Fibroblast of lung (primary cell): Measurements from ENCODE around the gene BRINP3. TPM values are rescaled to one million over a fixed set of nuclear protein-coding genes. Genes with fewer than 3 reads are reported as not detected.

Experiments used
- DNase-seq, 2 donors: peaks; one replicate each; pipeline versions ENCODE4 v3.0.0 to v3.0.0-alpha.2; 2010; ENCODE audit warnings: low read depth in 2 of 2
- H2AFZ ChIP-seq: 2 replicates; pipeline ENCODE4 v1.5.1; 2012; ENCODE audit warnings: low read length, control low read depth, inconsistent platforms
- H3K27ac ChIP-seq: 2 replicates; pipeline ENCODE4 v1.5.1; 2011; ENCODE audit warnings: low read length, control low read depth; ENCODE audit not compliant: insufficient read depth
- H3K27me3 ChIP-seq: 2 replicates; pipeline ENCODE4 v1.5.1; 2011; ENCODE audit warnings: mild to moderate bottlenecking, low read length; ENCODE audit not compliant: control insufficient read depth, insufficient read depth
- H3K36me3 ChIP-seq: 2 replicates; pipeline ENCODE4 v1.5.1; 2011; ENCODE audit warnings: low read length; ENCODE audit not compliant: control insufficient read depth, insufficient read depth
- H3K4me1 ChIP-seq: 2 replicates; pipeline ENCODE4 v1.5.1; 2011; ENCODE audit warnings: low read length; ENCODE audit not compliant: control insufficient read depth, insufficient read depth; ENCODE audit errors: extremely low read depth
- H3K4me2 ChIP-seq: 2 replicates; pipeline ENCODE4 v1.5.1; 2011; ENCODE audit warnings: low read length, control low read depth; ENCODE audit not compliant: insufficient read depth; ENCODE audit errors: extremely low read depth
- H3K4me3 ChIP-seq, 4 experiments: fragments of 200-600 bp in 1 of 4; sonication (generic) in 1 of 4; replicated peaks in 1 of 4; 2 replicates each; pipeline ENCODE4 v1.5.1; 2011 to 2016; ENCODE audit warnings: low read length in 4 of 4, low read depth in 3 of 4, mild to moderate bottlenecking in 3 of 4, control low read depth in 2 of 4, inconsistent platforms in 1 of 4, mixed read lengths in 1 of 4; ENCODE audit not compliant: insufficient read depth in 1 of 4; ENCODE audit errors: control extremely low read depth in 1 of 4
- H3K79me2 ChIP-seq: 2 replicates; pipeline ENCODE4 v1.5.1; 2012; ENCODE audit warnings: mild to moderate bottlenecking, low read length, inconsistent platforms; ENCODE audit not compliant: control insufficient read depth, insufficient read depth
- H3K9ac ChIP-seq: 2 replicates; pipeline ENCODE4 v1.5.1; 2011; ENCODE audit warnings: mild to moderate bottlenecking, low read length, control low read depth; ENCODE audit not compliant: insufficient read depth
- H3K9me3 ChIP-seq: 2 replicates; pipeline ENCODE4 v1.5.1; 2012; ENCODE audit warnings: low read depth, low read length; ENCODE audit not compliant: control insufficient read depth, insufficient read depth
- H4K20me1 ChIP-seq: 2 replicates; pipeline ENCODE4 v1.5.1; 2011; ENCODE audit warnings: low read length; ENCODE audit not compliant: control insufficient read depth, insufficient read depth; ENCODE audit errors: extremely low read depth
- EZH2 ChIP-seq: IDR thresholded peaks from 2 replicates; pipeline ENCODE4 v1.5.1; 2012; ENCODE audit warnings: low read length, control low read depth, mild to moderate bottlenecking; ENCODE audit errors: missing control alignments
- polyA plus RNA-seq, 2 donors: library from polyadenylated mRNA; depleted of rRNA in 1 of 2; stranded (reverse) in 1 of 2; unstranded in 1 of 2; fragments of >200 nt; gene quantifications; 2 replicates each; pipeline ENCODE4 v1.2.1, GENCODE V29; 2011 to 2012; ENCODE audit warnings: missing spikeins in 1 of 2
- total RNA-seq: library from RNA; depleted of rRNA; stranded (reverse); fragments of >200 nt; gene quantifications from 2 replicates; pipeline ENCODE4 v1.2.1, GENCODE V29; 2014
- TF ChIP-seq, protein P1 (sequence below), 2 donors: IDR thresholded peaks in 1 of 2; conservative IDR thresholded peaks in 1 of 2; 1 replicate in 1 of 2; 2 replicates in 1 of 2; pipeline ENCODE4 v1.5.1; 2011 to 2012; ENCODE audit warnings: low read length in 2 of 2, control low read depth in 1 of 2, inconsistent platforms in 1 of 2, low read depth in 1 of 2, mild to moderate bottlenecking in 1 of 2

Gene BRINP3
- total and polyA plus RNA-seq, 2 donors (not counting 1 experiment from before 2014, with no cell fraction given) = 0.26 to 18.8 TPM

DNA sequence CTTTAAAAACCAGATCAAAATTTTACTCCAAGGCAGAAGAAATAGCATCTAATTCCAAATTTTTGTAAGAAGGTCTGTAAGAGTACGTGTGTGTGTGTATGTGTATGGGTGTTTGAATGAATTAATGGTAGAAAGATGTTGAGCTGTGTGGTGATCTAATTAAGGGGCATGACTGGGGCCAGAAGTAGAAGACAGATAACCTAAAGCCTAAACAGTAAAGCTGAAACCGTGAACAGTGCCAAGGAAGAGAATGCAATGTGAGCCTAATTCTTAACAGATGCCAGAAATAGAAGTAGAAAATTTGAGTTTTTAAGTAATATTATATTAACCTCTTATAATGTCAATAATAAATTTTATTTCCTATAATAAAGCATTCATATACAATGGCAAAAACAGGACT is 38.2 kb downstream of the BRINP3 start:
- H3K4me1 ChIP-seq = no peaks in the 10 kb centered on the region
- no peak for DNase-seq
- H2AFZ ChIP-seq = no peak overlapping the region
- H3K4me2 ChIP-seq = no peak overlapping the region
- H4K20me1 ChIP-seq = no peaks in the 10 kb centered on the region
- no peak overlapping the region for H3K4me3 ChIP-seq
- TF ChIP-seq, protein P1, sequence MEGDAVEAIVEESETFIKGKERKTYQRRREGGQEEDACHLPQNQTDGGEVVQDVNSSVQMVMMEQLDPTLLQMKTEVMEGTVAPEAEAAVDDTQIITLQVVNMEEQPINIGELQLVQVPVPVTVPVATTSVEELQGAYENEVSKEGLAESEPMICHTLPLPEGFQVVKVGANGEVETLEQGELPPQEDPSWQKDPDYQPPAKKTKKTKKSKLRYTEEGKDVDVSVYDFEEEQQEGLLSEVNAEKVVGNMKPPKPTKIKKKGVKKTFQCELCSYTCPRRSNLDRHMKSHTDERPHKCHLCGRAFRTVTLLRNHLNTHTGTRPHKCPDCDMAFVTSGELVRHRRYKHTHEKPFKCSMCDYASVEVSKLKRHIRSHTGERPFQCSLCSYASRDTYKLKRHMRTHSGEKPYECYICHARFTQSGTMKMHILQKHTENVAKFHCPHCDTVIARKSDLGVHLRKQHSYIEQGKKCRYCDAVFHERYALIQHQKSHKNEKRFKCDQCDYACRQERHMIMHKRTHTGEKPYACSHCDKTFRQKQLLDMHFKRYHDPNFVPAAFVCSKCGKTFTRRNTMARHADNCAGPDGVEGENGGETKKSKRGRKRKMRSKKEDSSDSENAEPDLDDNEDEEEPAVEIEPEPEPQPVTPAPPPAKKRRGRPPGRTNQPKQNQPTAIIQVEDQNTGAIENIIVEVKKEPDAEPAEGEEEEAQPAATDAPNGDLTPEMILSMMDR (conservative IDR thresholded peaks at IDR 0.05 in 1 of 2, IDR thresholded peaks at IDR 0.05 in 1 of 2; ENCODE audit: low read depth in 1 of 2, low read length in 2 of 2) = no peak
- no peak for TF ChIP-seq EZH2
- no peak overlapping the region for H3K9ac ChIP-seq
- H3K79me2 ChIP-seq = no peaks in the 10 kb centered on the region
- H3K27me3 ChIP-seq = no peaks in the 10 kb centered on the region
- H3K9me3 ChIP-seq = no peaks in the 10 kb centered on the region
- H3K27ac ChIP-seq = no peak overlapping the region
- H3K36me3 ChIP-seq = no peaks in the 10 kb centered on the region

DNA sequence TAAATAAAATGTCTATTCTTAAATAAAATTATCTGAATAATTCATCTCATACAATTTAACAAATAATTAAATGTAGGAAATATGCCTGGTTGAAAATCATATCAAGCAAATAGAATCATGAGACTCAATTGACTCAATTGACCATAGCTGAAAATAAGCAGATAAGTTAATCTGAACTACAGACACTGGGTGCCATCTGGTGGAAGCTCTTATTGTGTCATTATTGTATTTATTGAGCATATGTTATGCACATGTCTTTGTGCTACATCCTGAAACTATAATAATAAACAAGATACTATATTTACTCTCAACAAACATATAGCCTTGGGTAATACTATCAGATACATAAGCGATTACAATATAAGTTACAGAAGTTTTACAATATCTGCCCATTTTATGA is 41.0 kb downstream of the BRINP3 start:
- Histone ChIP-seq H3K79me2 (no peaks in the 10 kb centered on the region), H3K4me2 (no peak overlapping the region), H2AFZ (no peak overlapping the region), H3K27ac (no peak overlapping the region), H3K9me3 (no peaks in the 10 kb centered on the region), H3K4me1 (no peaks in the 10 kb centered on the region), H3K27me3 (no peaks in the 10 kb centered on the region), H3K36me3 (no peaks in the 10 kb centered on the region), H3K4me3 (no peak overlapping the region), H3K9ac (no peak overlapping the region), H4K20me1 (no peaks in the 10 kb centered on the region)
- TF ChIP-seq, protein P1 (conservative IDR thresholded peaks at IDR 0.05 in 1 of 2, IDR thresholded peaks at IDR 0.05 in 1 of 2; ENCODE audit: low read depth in 1 of 2, low read length in 2 of 2) = peak in 1 of 2 donors; percentile 41
- TF ChIP-seq EZH2 = no peak
- DNase-seq = peak; percentile 36 to 70

DNA sequence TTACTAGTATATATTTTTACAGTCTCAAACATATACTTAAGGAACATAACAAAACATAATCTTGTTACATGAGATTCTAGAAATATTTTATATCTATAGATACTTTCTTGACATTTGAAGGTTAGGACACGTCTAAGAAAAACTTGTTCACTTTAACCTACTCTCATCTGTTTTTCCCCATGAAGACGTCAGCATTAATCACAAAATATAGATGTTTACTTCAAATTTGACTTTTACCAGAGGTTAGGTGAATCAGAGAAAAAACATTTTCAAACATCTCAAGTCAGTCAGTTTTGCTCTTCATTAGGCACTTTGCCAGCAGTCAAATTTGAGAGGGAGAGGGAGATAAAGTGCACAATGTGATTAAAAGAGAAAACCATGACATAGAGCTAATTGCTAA is 47.7 kb downstream of the BRINP3 start:
- no peak for DNase-seq
- Histone ChIP-seq H4K20me1 (no peaks in the 10 kb centered on the region), H3K27me3 (no peaks in the 10 kb centered on the region), H3K4me1 (no peaks in the 10 kb centered on the region), H3K9me3 (no peaks in the 10 kb centered on the region), H3K79me2 (no peaks in the 10 kb centered on the region), H3K4me2 (no peak overlapping the region), H2AFZ (no peak overlapping the region), H3K36me3 (no peaks in the 10 kb centered on the region), H3K4me3 (no peak overlapping the region), H3K27ac (no peak overlapping the region), H3K9ac (no peak overlapping the region)
- TF ChIP-seq, protein P1 (conservative IDR thresholded peaks at IDR 0.05 in 1 of 2, IDR thresholded peaks at IDR 0.05 in 1 of 2; ENCODE audit: low read depth in 1 of 2, low read length in 2 of 2) = no peak
- TF ChIP-seq EZH2 = no peak
